Keratinocyte (primary cell): ENCODE data around the gene CCL11. TPM values are rescaled to one million over a fixed set of nuclear protein-coding genes. Genes with fewer than 3 reads are reported as not detected.

Source experiments
- DNase-seq: peaks from one replicate; pipeline ENCODE4 v3.0.0-alpha.2; 2011; ENCODE audit warnings: low read depth, missing footprints, low spot score
- FAIRE-seq: peaks from 2 replicates; lab custom pipeline; 2011; peaks lifted over from hg19 to GRCh38; lab: Jason Lieb, UNC
- H2AFZ ChIP-seq: 2 replicates; pipeline ENCODE4 v1.6.0; 2012; ENCODE audit warnings: low read length, control low read depth, inconsistent platforms; ENCODE audit not compliant: control insufficient read depth
- H3K27ac ChIP-seq: 2 replicates; pipeline ENCODE4 v1.5.1; 2011; ENCODE audit warnings: low read length; ENCODE audit not compliant: control insufficient read depth, insufficient read depth
- H3K27me3 ChIP-seq: 3 replicates; pipeline ENCODE4 v1.6.0; 2011; ENCODE audit warnings: low read length; ENCODE audit not compliant: control insufficient read depth, insufficient read depth; ENCODE audit errors: extremely low read depth
- H3K36me3 ChIP-seq, 2 experiments: 2 replicates in 1 of 2; 3 replicates in 1 of 2; pipeline ENCODE4 v1.5.1; 2011; ENCODE audit warnings: low read length in 2 of 2, mild to moderate bottlenecking in 1 of 2; ENCODE audit not compliant: control insufficient read depth in 2 of 2, insufficient read depth in 2 of 2; ENCODE audit errors: extremely low read depth in 1 of 2
- H3K4me1 ChIP-seq: 3 replicates; pipeline ENCODE4 v1.5.1; 2011; ENCODE audit warnings: low read length; ENCODE audit not compliant: control insufficient read depth, insufficient read depth; ENCODE audit errors: extremely low read depth
- H3K4me2 ChIP-seq: 3 replicates; pipeline ENCODE4 v1.6.0; 2011; ENCODE audit warnings: low read depth, low read length; ENCODE audit not compliant: control insufficient read depth, insufficient read depth; ENCODE audit errors: extremely low read depth
- H3K4me3 ChIP-seq, 3 experiments: fragments of 200-600 bp in 1 of 3; sonication (generic) in 1 of 3; 2 replicates in 2 of 3; 3 replicates in 1 of 3; pipeline ENCODE4 v1.5.1; 2011 to 2016; ENCODE audit warnings: low read length in 3 of 3, mild to moderate bottlenecking in 3 of 3, control low read depth in 2 of 3, inconsistent platforms in 1 of 3, low read depth in 1 of 3, mixed read lengths in 1 of 3, mixed run types in 1 of 3, moderate library complexity in 1 of 3; ENCODE audit not compliant: control insufficient read depth in 2 of 3, insufficient read depth in 2 of 3; ENCODE audit errors: extremely low read depth in 1 of 3
- H3K79me2 ChIP-seq: 2 replicates; pipeline ENCODE4 v1.6.0; 2012; ENCODE audit warnings: low read length; ENCODE audit not compliant: control insufficient read depth, insufficient read depth
- H3K9ac ChIP-seq: 3 replicates; pipeline ENCODE4 v1.6.0; 2011; ENCODE audit warnings: low read length; ENCODE audit not compliant: control insufficient read depth, insufficient read depth; ENCODE audit errors: extremely low read depth
- H3K9me1 ChIP-seq: 3 replicates; pipeline ENCODE4 v1.6.0; 2011; ENCODE audit warnings: low read length; ENCODE audit not compliant: control insufficient read depth, insufficient read depth; ENCODE audit errors: extremely low read depth
- H3K9me3 ChIP-seq: 2 replicates; pipeline ENCODE4 v1.5.1; 2012; ENCODE audit warnings: low read depth, low read length; ENCODE audit not compliant: control insufficient read depth
- H4K20me1 ChIP-seq: 3 replicates; pipeline ENCODE4 v1.6.0; 2011; ENCODE audit warnings: low read length; ENCODE audit not compliant: control insufficient read depth, insufficient read depth; ENCODE audit errors: extremely low read depth
- EZH2 ChIP-seq: IDR thresholded peaks from one replicate; pipeline ENCODE4 v1.6.1; 2012; ENCODE audit warnings: inconsistent platforms, mild to moderate bottlenecking, low read length, moderate library complexity
- dilution Hi-C: fragments of 300-500 bp; cut with MboI; formaldehyde crosslinking; loops from one replicate; pipeline ENCODE4 v1.7.0; 2020; ENCODE audit warnings: low sequenced_read_pairs; ENCODE audit not compliant: extremely low pct_ligation_motif_present
- polyA plus RNA-seq, 5 experiments: library from polyadenylated mRNA; depleted of rRNA in 3 of 5; stranded (reverse) in 3 of 5; stranded (forward) in 1 of 5; unstranded in 1 of 5; fragments of >200 nt; gene quantifications; 1 replicate in 1 of 5; 2 replicates in 3 of 5; 3 replicates in 1 of 5; pipeline versions ENCODE4 v1.2.1 to v1.2.3, GENCODE V29; 2011 to 2012; ENCODE audit warnings: missing spikeins in 2 of 5, low read depth in 1 of 5, low replicate concordance in 1 of 5
- TF ChIP-seq, protein P1 (sequence below), 3 experiments: IDR thresholded peaks in 1 of 3; conservative IDR thresholded peaks in 1 of 3; optimal IDR thresholded peaks in 1 of 3; 2 replicates in 2 of 3; 3 replicates in 1 of 3; pipeline versions ENCODE3 to v1.5.1; 2011; ENCODE audit warnings: low read length in 3 of 3, mild to moderate bottlenecking in 3 of 3, moderate library complexity in 2 of 3, control low read depth in 1 of 3, inconsistent platforms in 1 of 3; ENCODE audit not compliant: insufficient read depth in 2 of 3; ENCODE audit errors: extremely low read depth in 1 of 3

The CCL11 gene
- polyA plus RNA-seq, 1 donor (not counting 4 experiments of a cell fraction or from before 2014, with no cell fraction given): not detected

DNA sequence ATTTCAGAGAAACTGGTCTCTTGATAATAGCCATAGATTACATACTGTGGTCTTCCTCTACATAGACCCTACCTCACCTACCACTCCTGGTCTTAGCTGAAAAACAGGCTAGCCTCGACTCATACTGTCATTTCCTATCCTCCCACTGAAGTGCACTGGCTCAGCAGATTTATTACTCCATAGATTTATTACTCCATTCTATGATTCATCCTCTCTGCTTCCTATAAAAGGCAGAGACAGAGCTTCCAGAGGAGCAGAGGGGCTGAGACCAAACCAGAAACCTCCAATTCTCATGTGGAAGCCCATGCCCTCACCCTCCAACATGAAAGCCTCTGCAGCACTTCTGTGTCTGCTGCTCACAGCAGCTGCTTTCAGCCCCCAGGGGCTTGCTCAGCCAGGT, 15.6 kb upstream of the CCL11 start, which contains the start of gene CCL7:
CCL7 (plus strand) TSS at position 253 of the 400 bp plus-strand sequence; CDS start at position 323, 70 bp downstream.
- no peaks in the 10 kb centered on the region for H3K36me3 ChIP-seq
- no peak within 1 kb of the TSS for H3K4me3 ChIP-seq
- H3K79me2 ChIP-seq: no peaks in the 10 kb centered on the region
- H3K4me1 ChIP-seq: no peaks in the 10 kb centered on the region
- no peak within 1 kb of the TSS for H3K9ac ChIP-seq
- no peak within 1 kb of the TSS for H2AFZ ChIP-seq
- TF ChIP-seq, protein P1, sequence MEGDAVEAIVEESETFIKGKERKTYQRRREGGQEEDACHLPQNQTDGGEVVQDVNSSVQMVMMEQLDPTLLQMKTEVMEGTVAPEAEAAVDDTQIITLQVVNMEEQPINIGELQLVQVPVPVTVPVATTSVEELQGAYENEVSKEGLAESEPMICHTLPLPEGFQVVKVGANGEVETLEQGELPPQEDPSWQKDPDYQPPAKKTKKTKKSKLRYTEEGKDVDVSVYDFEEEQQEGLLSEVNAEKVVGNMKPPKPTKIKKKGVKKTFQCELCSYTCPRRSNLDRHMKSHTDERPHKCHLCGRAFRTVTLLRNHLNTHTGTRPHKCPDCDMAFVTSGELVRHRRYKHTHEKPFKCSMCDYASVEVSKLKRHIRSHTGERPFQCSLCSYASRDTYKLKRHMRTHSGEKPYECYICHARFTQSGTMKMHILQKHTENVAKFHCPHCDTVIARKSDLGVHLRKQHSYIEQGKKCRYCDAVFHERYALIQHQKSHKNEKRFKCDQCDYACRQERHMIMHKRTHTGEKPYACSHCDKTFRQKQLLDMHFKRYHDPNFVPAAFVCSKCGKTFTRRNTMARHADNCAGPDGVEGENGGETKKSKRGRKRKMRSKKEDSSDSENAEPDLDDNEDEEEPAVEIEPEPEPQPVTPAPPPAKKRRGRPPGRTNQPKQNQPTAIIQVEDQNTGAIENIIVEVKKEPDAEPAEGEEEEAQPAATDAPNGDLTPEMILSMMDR (optimal IDR thresholded peaks at IDR 0.05 in 1 of 3, IDR thresholded peaks at IDR 0.05 in 1 of 3, conservative IDR thresholded peaks at IDR 0.05 in 1 of 3; ENCODE audit: extremely low read depth in 1 of 3, insufficient read depth in 2 of 3, low read length in 3 of 3): no peak
- TF ChIP-seq EZH2: no peak
- peaks cover 3% of the 10 kb centered on the region for H3K27me3 ChIP-seq
- dilution Hi-C loops: no loop called here
- no peaks in the 10 kb centered on the region for H3K9me3 ChIP-seq
- FAIRE-seq: no peak
- no peaks in the 10 kb centered on the region for H3K9me1 ChIP-seq
- H4K20me1 ChIP-seq: no peaks in the 10 kb centered on the region
- no peak within 1 kb of the TSS for H3K27ac ChIP-seq
- no peak within 1 kb of the TSS for H3K4me2 ChIP-seq
- no peak for DNase-seq

DNA sequence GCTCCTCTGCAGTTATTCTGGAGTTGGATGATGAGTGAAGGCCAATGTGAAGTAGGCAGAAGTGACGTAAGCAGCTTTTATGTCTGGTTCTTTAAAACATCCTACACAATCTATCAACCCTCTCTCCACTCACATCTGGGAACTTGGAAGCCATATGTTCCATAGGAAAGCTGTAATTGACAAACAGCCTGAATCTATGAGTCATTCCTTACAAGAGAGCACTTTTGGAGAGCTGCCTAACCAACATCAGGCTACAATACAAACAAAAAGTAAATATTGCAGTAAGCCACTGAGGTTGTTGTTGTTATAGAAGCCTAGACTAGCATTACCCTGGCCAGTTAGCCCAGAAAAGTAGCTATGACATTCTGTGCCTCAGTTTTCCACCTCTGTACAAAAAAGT, 9.7 kb upstream of the CCL11 start:
- DNase-seq (no peak), FAIRE-seq (peak; percentile 51)
- Histone ChIP-seq H3K27ac (no peak overlapping the region), H3K79me2 (no peaks in the 10 kb centered on the region), H3K27me3 (peaks cover 7% of the 10 kb centered on the region), H3K9me1 (no peaks in the 10 kb centered on the region), H3K4me1 (peaks cover 2% of the 10 kb centered on the region), H3K9ac (no peak overlapping the region), H3K9me3 (no peaks in the 10 kb centered on the region), H3K36me3 (no peaks in the 10 kb centered on the region), H3K4me2 (no peak overlapping the region), H4K20me1 (no peaks in the 10 kb centered on the region), H3K4me3 (no peak overlapping the region), H2AFZ (no peak overlapping the region)
- no peak for TF ChIP-seq EZH2
- TF ChIP-seq, protein P1 (optimal IDR thresholded peaks at IDR 0.05 in 1 of 3, IDR thresholded peaks at IDR 0.05 in 1 of 3, conservative IDR thresholded peaks at IDR 0.05 in 1 of 3; ENCODE audit: extremely low read depth in 1 of 3, insufficient read depth in 2 of 3, low read length in 3 of 3): no peak
- dilution Hi-C loops: no loop called here
